Right lobe of liver (tissue), 6 donors: ENCODE results near the gene GMDS. TPM values are rescaled to one million over a fixed set of nuclear protein-coding genes. Genes with fewer than 3 reads are reported as not detected.
A peak's percentile ranks its signal among the peaks of the same experiment; 100 is the strongest.

ENCODE experiments used
- ATAC-seq, 4 donors: fragments of 200-7000 bp; cut with Tn5 transposase; one replicate each; pipeline ENCODE4 v1.9.1; 2020; ENCODE audit warnings: mild to moderate bottlenecking in 4 of 4, moderate library complexity in 4 of 4
- DNase-seq, 3 donors: peaks; one replicate each; pipeline ENCODE4 v3.0.0-alpha.2; 2020
- H3K27ac ChIP-seq, 3 donors: fragments of 200-600 bp; one replicate each; pipeline ENCODE4 v1.8.0; 2022
- H3K27me3 ChIP-seq, 2 donors: fragments of 200-600 bp; one replicate each; pipeline ENCODE4 v1.8.0; 2022
- H3K36me3 ChIP-seq, 4 donors: fragments of 200-600 bp; sonication (generic) in 1 of 4; one replicate each; pipeline versions ENCODE4 v1.5.1 to v1.8.0; 2017 to 2022; ENCODE audit warnings: control low read depth in 1 of 4
- H3K4me1 ChIP-seq, 4 donors: fragments of 200-600 bp; sonication (generic) in 1 of 4; one replicate each; pipeline versions ENCODE4 v1.5.1 to v1.8.0; 2017 to 2022; ENCODE audit warnings: control low read depth in 1 of 4
- H3K4me3 ChIP-seq, 3 donors: fragments of 200-600 bp; one replicate each; pipeline ENCODE4 v1.8.0; 2022
- H3K9me3 ChIP-seq, 4 donors: fragments of 200-600 bp; sonication (generic) in 1 of 4; one replicate each; pipeline versions ENCODE4 v1.5.1 to v1.8.0; 2017 to 2022; ENCODE audit warnings: control low read depth in 1 of 4
- CTCF ChIP-seq, 4 donors: fragments of 200-600 bp in 3 of 4; fragments of 450-650 bp in 1 of 4; IDR thresholded peaks; one replicate each; pipeline versions ENCODE4 v1.5.1 to v1.8.0; 2016 to 2022; ENCODE audit warnings: antibody characterized with exemption in 4 of 4, mild to moderate bottlenecking in 2 of 4
- POLR2A ChIP-seq: fragments of 450-650 bp; IDR thresholded peaks from one replicate; pipeline ENCODE4 v1.6.1; 2017; ENCODE audit warnings: antibody characterized with exemption, mild to moderate bottlenecking
- WGBS: methylation state at CpG from one replicate; pipeline ENCODE4 v1.1.6; 2018; ENCODE audit warnings: low coverage, low lambda C conversion rate; ENCODE audit not compliant: insufficient coverage; ENCODE audit errors: missing lambda C conversion rate; 5-methylcytosine and 5-hydroxymethylcytosine counted together
- intact Hi-C, 2 donors: fragments of 100-400 bp; cut with DNase I; formaldehyde crosslinking; loops; one replicate each; pipeline versions ENCODE4 v1.11.2 to v1.14.1; 2022
- total RNA-seq, 6 experiments: library from RNA; depleted of rRNA in 2 of 6; stranded (reverse); fragments of >200 nt in 2 of 6; fragmentation: NEBNext Ultra II Directional in 3 of 6; extraction: Animal tissue kit (Norgen Biotek cat#: 25700) in 3 of 6; gene quantifications; one replicate each; pipeline versions ENCODE4 v1.1.0 to v1.2.4, GENCODE V29; 2016 to 2023
- donor health status: DM: no; HTN: yes; CAD: no.
- donor health status: DM: no; HTN: no; CAD: no.
- donor health status: DM: no; HTN: no; CAD: no.
- donor health status: DM: no; HTN: yes; CAD: no.
- donor health status: DM: no; HTN: yes; CAD: no.

Gene GMDS
- total RNA-seq, 6 experiments from 2014 or later: 15.9 to 34.4 (median 23.4) TPM

DNA sequence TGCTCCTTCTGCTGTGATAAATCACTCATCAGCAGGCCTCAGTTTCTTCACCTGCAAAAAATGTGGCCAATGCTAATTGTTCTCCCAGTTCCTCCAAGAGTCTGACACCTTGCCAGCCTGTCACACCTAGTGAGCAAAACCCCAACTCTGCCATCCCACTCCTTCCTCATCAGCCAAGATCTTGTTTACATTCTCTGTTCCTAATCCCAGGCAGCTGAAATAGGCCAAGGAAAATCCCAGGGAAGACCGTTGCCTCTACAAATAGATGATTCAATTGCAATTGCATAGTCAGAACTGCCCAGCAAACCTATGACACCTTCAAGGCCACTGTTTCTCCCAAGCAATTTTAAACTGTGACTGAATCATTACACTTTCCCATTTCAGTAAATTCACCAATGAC is 78.7 kb downstream of the GMDS start:
- no peak overlapping the region for H3K27ac ChIP-seq

DNA sequence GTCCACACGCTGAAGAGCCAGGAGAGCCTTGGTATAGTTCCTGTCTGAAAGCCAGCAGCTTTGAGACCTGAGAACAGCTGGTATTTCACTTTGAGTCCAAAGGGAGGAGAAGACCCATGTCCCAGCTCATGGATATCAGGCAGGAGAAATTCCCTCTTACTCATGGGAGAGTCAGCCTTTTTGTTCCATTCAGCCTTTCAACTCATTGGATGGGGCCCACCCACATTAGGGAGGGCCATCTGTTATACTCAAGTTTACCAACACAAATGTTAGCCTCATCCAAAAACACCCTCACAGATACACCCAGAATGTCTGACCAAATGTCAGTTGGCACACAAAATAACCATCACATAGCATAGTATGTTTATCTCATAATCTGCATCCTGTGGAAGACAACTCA is 80.1 kb downstream of the GMDS start:
- Histone ChIP-seq H3K4me1 (no peaks in the 10 kb centered on the region), H3K27me3 (no peaks in the 10 kb centered on the region), H3K27ac (no peak overlapping the region), H3K9me3 (no peaks in the 10 kb centered on the region), H3K36me3 (no peaks in the 10 kb centered on the region), H3K4me3 (no peak overlapping the region)
- WGBS: 100% methylated on average over 1 of the region's 1 CpG
- intact Hi-C loops: no loop called here
- DNase-seq (no peak), ATAC-seq (no peak)
- no peak for TF ChIP-seq CTCF (IDR thresholded peaks at IDR 0.05)
- TF ChIP-seq POLR2A: no peak

More for the DNA sequence above, 78.7 kb downstream of the GMDS start:
- 25% methylated on average over 1 of the region's 1 CpG for WGBS
- Histone ChIP-seq H3K27me3 (no peaks in the 10 kb centered on the region), H3K9me3 (no peaks in the 10 kb centered on the region), H3K36me3 (no peaks in the 10 kb centered on the region), H3K4me1 (no peaks in the 10 kb centered on the region), H3K4me3 (no peak overlapping the region)
- DNase-seq (no peak), ATAC-seq (peak in 1 of 4 donors; percentile 18)
- intact Hi-C loops: no loop called here
- TF ChIP-seq CTCF (IDR thresholded peaks at IDR 0.05) (no peak), POLR2A (no peak)

DNA sequence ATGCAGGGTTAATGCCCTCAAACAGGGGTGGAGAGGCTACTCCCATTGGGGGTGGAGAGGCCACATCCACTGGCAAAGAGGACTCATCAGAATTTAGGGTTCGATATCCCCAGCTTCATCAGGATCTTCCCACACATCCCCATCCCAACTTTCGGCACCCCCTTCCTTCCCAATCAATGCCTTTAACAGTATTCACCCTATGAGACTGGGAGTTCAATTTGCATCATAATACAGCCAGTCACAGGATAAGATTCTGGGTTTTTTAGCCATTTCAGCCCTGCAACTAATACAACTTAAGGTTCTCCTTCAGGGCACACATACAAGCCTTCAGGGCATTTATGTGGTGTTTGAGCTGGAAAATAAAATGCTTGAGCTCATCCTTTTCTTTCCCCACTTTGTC is 80.9 kb downstream of the GMDS start:
- WGBS: no CpG with 5 or more reads among the region's 2 CpGs
- Histone ChIP-seq H3K27me3 (no peaks in the 10 kb centered on the region), H3K4me1 (no peaks in the 10 kb centered on the region), H3K4me3 (no peak overlapping the region), H3K36me3 (no peaks in the 10 kb centered on the region), H3K9me3 (no peaks in the 10 kb centered on the region), H3K27ac (no peak overlapping the region)
- ATAC-seq (no peak), DNase-seq (no peak)
- TF ChIP-seq CTCF (IDR thresholded peaks at IDR 0.05) (no peak), POLR2A (no peak)
- intact Hi-C loops: no loop called here

- no peak for TF ChIP-seq POLR2A
- TF ChIP-seq CTCF (IDR thresholded peaks at IDR 0.05): no peak
- Histone ChIP-seq H3K27me3 (no peaks in the 10 kb centered on the region), H3K4me3 (no peak overlapping the region), H3K4me1 (no peaks in the 10 kb centered on the region), H3K9me3 (no peaks in the 10 kb centered on the region), H3K27ac (no peak overlapping the region), H3K36me3 (no peaks in the 10 kb centered on the region)
- intact Hi-C loops: no loop called here
- ATAC-seq: no peak
- WGBS: 86% methylated on average over 1 of the region's 1 CpG
- no peak for DNase-seq
Observed at GRCh38 chr6:2162079-2162445, 83.3 kb downstream of the GMDS start.
